Testis (tissue), 3 donors: ENCODE results near the gene RBM28. TPM values are rescaled to one million over a fixed set of nuclear protein-coding genes. Genes with fewer than 3 reads are reported as not detected.

Experiments used
- DNase-seq: peaks from one replicate; pipeline ENCODE4 v3.0.0-alpha.2; 2019
- H3K27ac ChIP-seq, 2 donors: fragments of 200-600 bp; sonication (generic); one replicate each; pipeline ENCODE4 v1.5.1; 2019
- H3K27me3 ChIP-seq: fragments of 200-600 bp; sonication (generic); one replicate; pipeline ENCODE4 v1.5.1; 2019
- H3K36me3 ChIP-seq: fragments of 200-600 bp; sonication (generic); one replicate; pipeline ENCODE4 v1.5.1; 2017; ENCODE audit warnings: low read depth; ENCODE audit errors: missing control alignments
- H3K4me1 ChIP-seq: fragments of 200-600 bp; sonication (generic); one replicate; pipeline ENCODE4 v1.5.1; 2019
- H3K4me3 ChIP-seq, 2 donors: fragments of 200-600 bp; sonication (generic); one replicate each; pipeline ENCODE4 v1.5.1; 2017 to 2019
- H3K9me3 ChIP-seq: fragments of 200-600 bp; sonication (generic); one replicate; pipeline ENCODE4 v1.5.1; 2017
- CTCF ChIP-seq, 3 experiments: fragments of 450-650 bp in 2 of 3; fragments of 200-600 bp in 1 of 3; sonication (generic) in 1 of 3; IDR thresholded peaks; one replicate each; pipeline ENCODE4 v1.5.1; 2016 to 2019; ENCODE audit warnings: antibody characterized with exemption in 3 of 3, mild to moderate bottlenecking in 2 of 3, moderate library complexity in 1 of 3
- POLR2A ChIP-seq: fragments of 450-650 bp; IDR thresholded peaks from one replicate; pipeline ENCODE4 v1.6.1; 2017; ENCODE audit warnings: antibody characterized with exemption, mild to moderate bottlenecking, moderate library complexity
- WGBS, 2 donors: methylation state at CpG; one replicate each; pipeline ENCODE4 v1.1.5; 2018; 5-methylcytosine and 5-hydroxymethylcytosine counted together
- intact Hi-C: fragments of 100-400 bp; cut with DNase I; formaldehyde crosslinking; loops from one replicate; pipeline ENCODE4 v1.15.1; 2023; ENCODE audit warnings: low total_unique reads
- polyA plus RNA-seq: library from polyadenylated mRNA; stranded (reverse); fragments of 350-450 nt; fragmentation: Illumina TruSeq; extraction: RNeasy Lipid Tissue Mini Kit (QIAGEN cat#74804); gene quantifications from one replicate; pipeline ENCODE4 v1.2.3, GENCODE V29; 2014; ENCODE audit warnings: low read depth, low replicate concordance; ENCODE audit not compliant: insufficient read depth
- total RNA-seq, 2 donors: library from RNA; depleted of rRNA; stranded (reverse); fragments of >200 nt; gene quantifications; one replicate each; pipeline ENCODE4 v1.2.3, GENCODE V29; 2016

Gene RBM28
- total and polyA plus RNA-seq, 3 donors from 2014 or later: 25.7 to 58.3 (median 54.5) TPM

GRCh38 chr7:128322040-128322643 lies 21.6 kb downstream of the RBM28 start:
- H3K9me3 ChIP-seq: no peaks in the 10 kb centered on the region
- WGBS, 2 donors: 74 to 78% methylated on average over 3 of the region's 3 CpGs
- no peaks in the 10 kb centered on the region for H3K36me3 ChIP-seq
- H3K4me3 ChIP-seq: no peak overlapping the region
- H3K27ac ChIP-seq: no peak overlapping the region
- DNase-seq: no peak
- no peaks in the 10 kb centered on the region for H3K27me3 ChIP-seq
- intact Hi-C loops: no loop called here
- H3K4me1 ChIP-seq: no peaks in the 10 kb centered on the region
- TF ChIP-seq CTCF (IDR thresholded peaks at IDR 0.05): peak in 2 of 3 experiments; percentile 22 to 26
- TF ChIP-seq POLR2A: no peak

GRCh38 chr7:128321044-128321422 lies 22.7 kb downstream of the RBM28 start:
- WGBS, 2 donors: 74 to 85% methylated on average over 5 of the region's 5 CpGs
- no peak for DNase-seq

GRCh38 chr7:128318691-128319090 lies 25.0 kb downstream of the RBM28 start:
- DNase-seq: no peak
- 89 to 90% methylated on average over 5 of the region's 5 CpGs for WGBS, 2 donors
- no peak overlapping the region for H3K27ac ChIP-seq
- TF ChIP-seq POLR2A (no peak), CTCF (IDR thresholded peaks at IDR 0.05) (no peak)
- intact Hi-C loops: no loop called here
- H3K27me3 ChIP-seq: no peaks in the 10 kb centered on the region
- no peak overlapping the region for H3K4me3 ChIP-seq
- H3K9me3 ChIP-seq: no peaks in the 10 kb centered on the region
- no peaks in the 10 kb centered on the region for H3K4me1 ChIP-seq
- H3K36me3 ChIP-seq: no peaks in the 10 kb centered on the region

More at GRCh38 chr7:128321044-128321422, 22.7 kb downstream of the RBM28 start:
- no peaks in the 10 kb centered on the region for H3K9me3 ChIP-seq
- H3K4me1 ChIP-seq: no peaks in the 10 kb centered on the region
- no peaks in the 10 kb centered on the region for H3K27me3 ChIP-seq
- no peak overlapping the region for H3K4me3 ChIP-seq
- no peaks in the 10 kb centered on the region for H3K36me3 ChIP-seq
- intact Hi-C loops: no loop called here
- no peak for TF ChIP-seq POLR2A
- TF ChIP-seq CTCF (IDR thresholded peaks at IDR 0.05): no peak
- no peak overlapping the region for H3K27ac ChIP-seq

GRCh38 chr7:128311013-128311412 lies 32.7 kb downstream of the RBM28 start:
- WGBS, 2 donors: 91 to 100% methylated on average over 3 of the region's 3 CpGs
- Histone ChIP-seq H3K4me1 (no peaks in the 10 kb centered on the region), H3K9me3 (no peaks in the 10 kb centered on the region), H3K27me3 (no peaks in the 10 kb centered on the region), H3K27ac (no peak overlapping the region), H3K36me3 (no peaks in the 10 kb centered on the region), H3K4me3 (no peak overlapping the region)
- no peak for DNase-seq
- TF ChIP-seq CTCF (IDR thresholded peaks at IDR 0.05) (no peak), POLR2A (no peak)
- intact Hi-C loops: no loop called here

GRCh38 chr7:128310499-128310898 lies 33.2 kb downstream of the RBM28 start:
- H3K9me3 ChIP-seq: no peaks in the 10 kb centered on the region
- intact Hi-C loops: no loop called here
- H3K27me3 ChIP-seq: no peaks in the 10 kb centered on the region
- TF ChIP-seq CTCF (IDR thresholded peaks at IDR 0.05): no peak
- DNase-seq: no peak
- no peak overlapping the region for H3K27ac ChIP-seq
- no peaks in the 10 kb centered on the region for H3K36me3 ChIP-seq
- 83 to 88% methylated on average over 5 of the region's 5 CpGs for WGBS, 2 donors
- H3K4me1 ChIP-seq: no peaks in the 10 kb centered on the region
- no peak overlapping the region for H3K4me3 ChIP-seq
